ENCODE data around the gene DDTL.
"Not testable (repeated sequence)": the region's sequence is repeated elsewhere in the genome, so short reads cannot be mapped to it uniquely, and the experiment has no call there.

The DDTL gene

DNA sequence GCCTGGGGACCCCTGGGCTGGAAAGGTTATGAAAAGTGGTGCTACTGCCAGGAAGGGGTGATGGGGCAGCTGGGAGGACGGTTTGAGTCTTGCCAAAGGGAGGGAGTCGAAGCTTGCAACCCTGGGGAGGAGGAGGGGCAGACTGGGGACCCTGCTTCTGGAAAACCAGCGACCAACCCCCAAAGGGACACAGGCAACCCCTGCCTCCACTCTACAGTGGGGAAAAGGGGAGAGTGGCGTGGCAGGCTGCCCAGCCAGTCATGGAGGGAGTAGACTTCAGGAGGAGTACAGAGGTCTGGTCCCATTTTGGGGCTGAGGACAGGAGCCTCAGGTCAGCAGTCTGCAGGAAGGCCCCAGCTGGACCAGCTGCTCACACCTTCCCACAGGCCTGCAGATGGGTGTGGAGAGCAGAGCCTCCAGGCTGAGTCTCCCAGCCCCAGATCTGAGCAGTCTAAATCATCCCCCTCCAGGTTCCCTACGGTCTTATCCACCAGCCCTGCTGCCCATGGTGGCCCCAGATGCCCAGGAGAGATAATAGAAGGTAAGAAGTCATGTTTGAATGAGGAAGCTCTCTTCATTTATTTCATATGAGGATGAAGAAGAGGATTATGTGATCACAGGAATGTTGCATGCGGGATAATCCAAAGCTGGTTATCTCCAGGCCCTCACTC, 4.3 kb downstream of the DDTL start:
- DNase-seq: peak; percentile 72

DNA sequence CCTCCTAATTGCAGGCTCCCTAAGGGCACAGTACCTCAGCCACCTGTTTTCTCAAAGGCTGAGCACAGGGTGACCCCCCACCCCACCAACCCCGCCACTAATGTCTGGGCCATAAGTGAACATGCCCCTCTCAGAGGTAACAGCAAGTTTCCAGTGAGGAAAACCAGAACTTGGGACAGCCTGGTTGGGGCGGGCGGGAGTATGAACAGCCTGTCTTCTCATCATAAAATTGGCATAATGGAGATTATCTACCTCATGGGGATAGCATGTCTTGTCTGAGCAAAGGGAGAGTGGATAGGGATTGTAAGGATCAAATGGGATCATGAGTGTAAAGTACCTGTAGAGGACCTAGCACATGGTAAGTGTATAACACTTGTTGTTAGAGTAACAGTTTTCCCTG, 5.2 kb downstream of the DDTL start:
- not testable (repeated sequence) for DNase-seq

GRCh38 chr22:23974345-23974744, 7.7 kb downstream of the DDTL start, which contains the start of gene DDT:
TSS of gene DDT (minus strand) at chr22:23974441. CDS start at chr22:23974414, 27 bp downstream.
- not testable (repeated sequence) for DNase-seq

DNA sequence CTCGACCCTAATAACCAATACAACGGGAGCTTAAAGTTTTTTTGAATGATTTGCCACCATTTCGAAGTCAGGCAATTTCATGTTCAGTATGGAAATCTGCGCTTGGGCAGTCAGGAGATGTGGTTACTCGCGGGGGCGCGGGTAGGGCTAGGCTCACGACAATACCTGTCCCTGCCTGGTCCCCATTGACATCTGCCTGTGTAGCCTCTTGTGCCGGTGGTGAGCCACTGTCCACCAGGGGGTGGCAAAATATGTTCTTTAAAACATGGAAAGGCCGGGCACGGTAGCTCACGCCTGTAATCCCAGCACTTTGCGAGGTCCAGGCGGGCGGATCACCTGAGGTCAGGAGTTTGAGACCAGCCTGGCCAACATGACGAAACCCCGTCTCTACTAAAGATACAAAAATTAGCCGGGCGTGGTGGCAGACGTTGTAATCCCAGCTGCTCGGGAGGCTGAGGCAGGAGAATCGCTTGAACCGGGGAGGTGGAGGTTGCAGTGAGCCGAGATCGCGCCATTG, 8.2 kb downstream of the DDTL start:
- not testable (repeated sequence) for DNase-seq

DNA sequence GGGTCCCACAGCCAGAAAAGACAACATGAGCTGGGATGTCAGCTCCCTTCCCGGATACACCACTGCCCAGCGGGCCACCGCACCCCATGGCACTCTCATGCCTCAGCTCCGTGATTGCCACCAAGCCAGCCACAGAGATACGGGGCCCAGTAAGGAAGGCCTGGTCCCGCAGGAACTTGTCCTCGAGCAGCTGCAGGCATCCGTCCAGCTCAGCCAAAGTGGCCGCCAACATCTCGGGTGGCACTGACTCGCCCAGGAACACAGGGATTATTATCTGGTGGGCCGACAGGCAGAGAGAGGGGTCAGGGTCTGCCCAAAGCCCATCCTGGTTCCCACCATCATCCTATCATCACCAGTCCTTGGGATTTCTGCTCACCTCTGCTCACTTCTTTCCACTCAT, 10.6 kb downstream of the DDTL start:
- DNase-seq: not testable (repeated sequence)

DNA sequence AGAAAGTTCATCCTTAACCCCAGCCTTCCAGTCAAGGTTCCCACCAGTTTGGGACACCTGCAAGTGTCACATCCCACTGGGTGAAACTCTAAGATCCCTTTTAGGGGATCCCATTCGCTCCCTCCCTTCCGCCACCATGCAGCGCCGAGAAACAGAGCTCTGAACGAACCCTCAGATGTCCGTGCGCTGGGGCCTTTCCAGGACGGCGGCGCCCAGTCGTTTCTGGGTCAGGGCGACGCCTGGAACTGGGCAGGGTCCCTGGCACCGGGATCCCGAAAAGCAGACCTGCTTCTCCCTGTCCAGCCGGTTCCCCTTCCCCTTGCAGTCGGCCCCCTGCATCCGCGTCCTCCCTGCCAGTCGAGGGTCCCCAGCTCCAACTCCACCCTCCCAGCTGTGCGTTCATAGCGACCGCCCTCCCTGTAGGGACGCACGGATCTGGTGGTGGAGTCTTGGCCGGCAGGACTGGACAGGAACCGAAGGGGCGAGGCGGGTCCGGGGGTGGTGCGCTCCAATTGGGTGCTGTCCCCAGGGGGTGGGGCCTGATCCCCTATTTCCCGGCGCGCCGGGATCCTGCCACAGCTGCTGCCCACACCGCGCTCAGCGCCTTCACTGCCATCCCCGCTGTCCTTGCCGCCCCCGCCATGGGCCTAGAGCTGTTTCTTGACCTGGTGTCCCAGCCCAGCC, 13.0 kb downstream of the DDTL start, which contains the start of gene GSTT2:
GSTT2 (plus strand) TSS at position 578 of the 684 bp plus-strand sequence.
- not testable (repeated sequence) for DNase-seq

DNA sequence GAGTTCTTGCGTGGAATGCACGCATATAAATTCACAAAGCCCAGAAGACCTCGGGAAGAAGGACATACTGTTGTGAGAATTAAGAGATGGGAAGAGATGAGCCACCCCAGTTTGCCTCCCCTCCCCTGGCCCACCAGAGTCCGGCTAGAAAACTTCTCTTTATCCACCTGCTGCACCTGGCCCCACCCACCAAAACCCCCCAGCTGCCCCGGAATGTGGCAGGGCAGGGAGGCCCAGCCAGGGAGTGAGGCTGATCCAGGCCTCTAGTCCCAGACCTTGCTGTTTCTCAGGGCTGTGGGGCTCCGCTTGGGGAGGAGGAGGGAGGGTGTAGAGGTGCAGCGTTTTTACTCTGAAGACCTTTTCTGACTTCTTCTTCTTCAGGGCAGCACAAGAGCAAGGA, 13.9 kb downstream of the DDTL start:
- DNase-seq: not testable (repeated sequence)

GRCh38 chr22:23984430-23984829, 17.7 kb downstream of the DDTL start:
- DNase-seq: peak; percentile 81

DNA sequence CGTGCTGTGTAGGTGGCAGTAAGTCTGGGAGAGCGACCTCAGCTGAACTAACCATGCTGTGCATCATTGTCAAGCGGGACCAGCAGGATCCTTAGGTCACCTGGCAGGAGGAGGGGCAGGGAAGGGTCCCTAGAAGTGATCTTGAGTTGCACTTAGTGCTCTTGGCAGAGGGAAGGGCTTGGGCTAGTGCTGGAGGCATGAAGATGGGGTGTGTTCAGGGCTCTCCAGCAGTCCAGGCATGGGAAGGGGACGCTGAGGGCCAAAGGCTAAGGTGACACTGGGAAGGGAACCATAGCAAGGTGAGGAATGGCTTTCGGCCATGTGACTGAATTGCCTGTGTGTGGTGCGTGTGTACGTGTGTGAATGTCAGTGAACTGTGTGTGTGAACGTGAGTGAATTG, 19.4 kb downstream of the DDTL start:
- not testable (repeated sequence) for DNase-seq

DNA sequence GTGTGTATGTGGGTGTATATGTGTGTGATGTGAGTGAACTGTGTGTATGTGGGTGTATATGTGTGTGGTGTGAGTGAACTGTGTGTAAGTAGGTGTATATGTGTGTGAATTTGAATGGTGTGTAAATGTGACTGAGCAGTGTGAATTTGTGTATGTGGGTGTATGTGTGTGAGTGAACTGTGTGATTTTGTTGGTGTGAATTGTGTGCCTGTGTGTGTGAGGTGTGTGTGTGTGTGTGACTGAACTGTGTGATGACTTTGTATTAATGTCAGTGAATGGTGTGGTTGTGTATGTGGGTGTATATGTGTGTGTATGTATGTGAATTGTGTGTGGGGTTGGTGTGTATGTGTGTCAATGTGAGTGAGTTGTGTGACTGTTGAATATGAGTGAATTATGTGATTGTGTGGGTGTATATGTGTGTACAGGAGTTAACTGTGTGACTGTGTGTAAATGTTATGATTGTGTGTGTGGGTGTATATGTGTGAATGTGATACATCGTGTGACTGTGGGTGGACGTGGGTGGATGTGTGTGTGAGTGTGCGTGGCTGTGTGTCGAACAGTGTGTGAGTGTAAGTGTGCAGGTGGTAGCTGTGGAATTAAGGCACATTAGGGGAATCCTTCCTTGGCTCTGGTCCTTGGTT, 20.0 kb downstream of the DDTL start:
- DNase-seq: not testable (repeated sequence)

DNA sequence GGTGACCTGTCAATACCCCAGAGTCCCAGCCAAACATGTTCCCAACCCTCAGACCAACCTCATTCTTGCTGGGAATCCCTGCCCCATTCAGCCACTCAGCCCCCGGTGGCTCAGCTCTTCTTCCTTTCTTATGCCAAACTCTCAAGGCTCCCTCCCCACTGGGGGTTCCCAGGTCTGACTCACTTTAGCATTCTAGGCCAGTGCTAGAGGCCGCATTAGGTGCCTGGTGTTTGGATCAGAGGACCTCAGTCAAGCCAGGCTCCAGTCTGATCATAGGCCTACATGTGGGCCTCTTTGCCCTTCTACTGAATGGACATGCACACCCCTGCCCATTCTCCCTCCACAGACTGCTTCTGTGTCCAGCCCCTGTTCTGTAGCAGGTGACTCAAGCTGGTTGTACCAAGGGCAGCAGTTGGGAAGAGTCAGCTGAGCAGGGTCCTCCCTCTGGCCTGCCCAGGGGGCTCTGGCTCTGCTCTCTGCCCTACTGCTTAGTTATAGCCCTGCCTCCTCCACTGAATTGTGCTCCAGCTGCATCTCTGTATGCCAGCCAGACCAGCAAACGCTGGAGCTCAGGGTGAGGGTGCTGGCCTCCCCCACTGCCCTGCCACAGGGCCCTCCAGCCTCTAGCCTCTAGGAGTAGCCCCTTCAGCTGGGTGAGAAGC, 23.0 kb downstream of the DDTL start:
- DNase-seq: not testable (repeated sequence)

DNA sequence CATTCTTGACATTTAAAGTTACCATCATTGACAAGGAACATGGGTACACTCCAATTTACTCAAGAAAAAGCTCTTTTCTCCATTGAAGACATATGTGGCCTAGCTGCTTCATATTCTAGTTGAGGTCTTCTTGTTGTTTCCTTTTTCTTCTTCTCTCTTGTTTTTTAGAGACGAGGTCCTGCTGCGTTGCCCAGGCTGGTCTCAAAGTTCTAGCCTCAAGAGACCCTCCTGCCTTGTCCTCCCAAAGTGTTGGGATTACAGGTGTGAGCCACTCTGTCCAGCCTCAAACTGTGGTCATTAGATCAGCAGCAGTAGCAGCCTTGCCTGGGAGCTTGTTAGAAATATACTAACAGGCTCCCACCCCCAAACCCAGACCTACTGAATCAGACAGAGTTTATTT, 26.4 kb downstream of the DDTL start:
- DNase-seq: not testable (repeated sequence)

GRCh38 chr22:23993581-23994177, 27.0 kb downstream of the DDTL start:
- peak; percentile 43 for DNase-seq

DNA sequence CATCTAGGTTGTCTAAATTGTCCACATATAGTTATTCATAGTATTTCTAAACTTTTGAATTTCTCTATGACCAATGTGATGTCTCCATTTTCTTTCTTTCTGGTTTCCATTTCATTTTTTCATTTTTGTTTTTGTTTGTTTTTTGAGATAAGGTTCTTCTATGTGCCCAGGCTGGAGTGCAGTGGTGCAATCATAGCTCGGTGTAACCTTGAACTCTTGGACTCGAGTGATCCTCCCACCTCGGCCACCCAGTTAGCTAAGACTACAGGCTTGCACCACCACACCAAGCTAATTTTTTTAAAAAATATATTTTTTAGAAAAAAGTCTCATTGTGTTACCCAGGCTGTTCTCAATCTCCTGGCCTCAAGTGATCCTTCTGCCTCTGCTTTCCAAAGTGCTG, 30.4 kb downstream of the DDTL start:
- no peak for DNase-seq

- DNase-seq: not testable (repeated sequence)
Measured at GRCh38 chr22:23999779-24000178, 33.1 kb downstream of the DDTL start.

- DNase-seq: no peak
Measured at GRCh38 chr22:24001314-24001713, 34.6 kb downstream of the DDTL start.

GRCh38 chr22:24002272-24002671, 35.6 kb downstream of the DDTL start:
- no peak for DNase-seq

- DNase-seq: no peak
Measured at GRCh38 chr22:24002851-24003250, 36.2 kb downstream of the DDTL start.

DNA sequence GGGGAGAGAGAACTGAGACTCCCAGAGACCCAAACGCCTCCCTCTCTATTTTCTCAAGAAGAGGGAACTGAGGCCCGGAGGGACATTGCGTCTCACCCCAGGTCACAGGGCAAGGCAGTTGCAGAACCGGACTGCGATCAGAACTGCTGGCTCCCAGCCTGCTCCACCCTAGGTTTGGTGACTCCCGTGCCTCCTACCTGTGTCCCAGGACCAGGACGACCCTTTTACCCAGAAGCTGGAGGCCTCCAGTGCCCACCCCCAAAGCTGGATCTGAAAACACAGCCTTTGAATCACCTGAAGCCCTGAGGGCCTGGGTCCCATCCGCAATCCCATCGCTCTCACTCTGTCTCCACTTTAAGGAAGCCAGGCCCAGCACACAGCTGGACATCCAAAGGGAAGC, 37.2 kb downstream of the DDTL start:
- no peak for DNase-seq

DNA sequence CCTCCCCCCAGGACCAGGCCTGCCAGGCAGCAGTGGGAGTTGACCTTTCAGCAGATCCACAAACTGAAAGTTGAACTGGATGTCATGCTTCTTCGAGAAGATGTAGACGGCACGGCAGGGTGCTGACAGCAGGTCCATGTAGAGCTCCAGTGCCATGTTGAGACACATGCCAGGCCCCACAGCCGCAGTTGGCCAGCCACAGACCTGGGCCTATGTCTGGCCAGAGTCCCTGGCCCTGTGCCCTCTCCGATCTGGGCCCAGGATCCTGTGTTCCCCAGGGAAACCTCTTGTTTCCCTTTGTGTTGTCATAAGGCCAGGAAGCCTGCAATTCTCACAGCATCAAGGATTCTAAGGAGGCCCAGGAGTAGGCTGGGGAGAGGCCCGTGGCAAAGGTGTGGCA, 38.5 kb downstream of the DDTL start, which contains the start of gene GSTT4:
GSTT4 (minus strand) TSS at position 253 of the 400 bp plus-strand sequence; CDS start at position 156, 97 bp downstream.
- DNase-seq: no peak

GRCh38 chr22:24006207-24006913, 39.7 kb downstream of the DDTL start:
- DNase-seq: no peak

- no peak for DNase-seq
Measured at GRCh38 chr22:24006914-24007214, 40.2 kb downstream of the DDTL start.
